ENCODE results near the gene COA4.

The COA4 gene

GRCh38 chr11:73862986-73863385 is 13.7 kb downstream of the COA4 start:
- TF ChIP-seq CTCF (IDR thresholded peaks at IDR 0.05), result no peak

GRCh38 chr11:73860202-73860601 is 16.4 kb downstream of the COA4 start:
- TF ChIP-seq CTCF (IDR thresholded peaks at IDR 0.05), result no peak

GRCh38 chr11:73859671-73860070 is 17.0 kb downstream of the COA4 start:
- no peak for TF ChIP-seq CTCF (IDR thresholded peaks at IDR 0.05)

GRCh38 chr11:73856031-73856567 is 20.5 kb downstream of the COA4 start:
- TF ChIP-seq CTCF (IDR thresholded peaks at IDR 0.05), result no peak

GRCh38 chr11:73854680-73855079 is 22.0 kb downstream of the COA4 start:
- TF ChIP-seq CTCF (IDR thresholded peaks at IDR 0.05), result no peak

GRCh38 chr11:73852049-73852448 is 24.6 kb downstream of the COA4 start:
- no peak for TF ChIP-seq CTCF (IDR thresholded peaks at IDR 0.05)

- TF ChIP-seq CTCF (IDR thresholded peaks at IDR 0.05), result no peak
Observed at GRCh38 chr11:73851046-73851764, 25.4 kb downstream of the COA4 start.

- no peak for TF ChIP-seq CTCF (IDR thresholded peaks at IDR 0.05)
Observed at GRCh38 chr11:73839123-73839457, 37.6 kb downstream of the COA4 start.
